DMS114 treated with DMSO at 0.1 percent for 48 hours (cell line): ENCODE results near the gene MTCL1.

Experiments used
- DNase-seq: peaks from one replicate; lab custom pipeline; 2025; ENCODE audit not compliant: unreplicated experiment; lab: John Stamatoyannopoulos, UW

Gene MTCL1

DNA sequence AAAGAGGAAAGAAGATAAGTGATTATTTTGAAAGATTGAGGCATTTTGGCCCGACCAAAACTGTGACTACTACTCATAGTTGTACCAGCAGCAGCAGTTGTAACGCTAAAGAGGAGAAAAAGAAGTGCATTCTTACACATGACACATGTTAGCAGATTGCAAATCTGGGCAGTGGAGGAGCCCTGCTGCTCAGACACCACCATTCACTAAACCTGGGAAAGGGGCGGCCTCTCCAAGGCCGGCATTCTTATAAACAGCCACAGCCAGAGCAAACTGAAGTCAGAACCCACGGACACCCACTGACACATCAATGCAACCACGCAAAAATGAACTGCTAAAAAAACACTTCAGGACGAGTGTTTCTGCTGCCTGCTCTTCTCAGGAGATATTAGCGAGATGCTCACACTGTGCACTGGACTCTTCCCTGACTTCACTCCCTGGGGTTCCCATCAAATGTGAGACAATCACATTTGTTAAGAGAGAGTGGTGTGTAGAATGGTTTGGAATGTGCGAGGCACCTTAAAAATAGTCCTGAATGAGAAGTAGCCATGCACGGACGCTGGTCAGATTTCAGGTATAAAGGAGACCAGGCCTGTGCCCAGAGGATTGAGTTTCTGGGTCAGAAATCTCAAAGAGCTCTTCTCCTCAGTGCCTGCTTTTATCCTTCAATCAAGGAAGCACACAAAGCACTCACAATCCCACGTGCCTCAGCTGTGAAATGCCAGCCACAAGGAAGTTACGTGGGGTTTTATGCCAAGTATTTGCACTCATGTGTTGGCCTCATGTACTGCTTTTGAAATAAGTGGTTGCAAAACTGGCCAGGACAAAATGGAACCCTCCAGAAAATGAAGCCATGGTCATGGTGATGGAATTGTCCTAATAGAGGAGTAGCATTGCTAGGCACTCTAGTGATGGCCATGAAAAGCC is 83.4 kb downstream of the MTCL1 start:
- DNase-seq, result no peak

DNA sequence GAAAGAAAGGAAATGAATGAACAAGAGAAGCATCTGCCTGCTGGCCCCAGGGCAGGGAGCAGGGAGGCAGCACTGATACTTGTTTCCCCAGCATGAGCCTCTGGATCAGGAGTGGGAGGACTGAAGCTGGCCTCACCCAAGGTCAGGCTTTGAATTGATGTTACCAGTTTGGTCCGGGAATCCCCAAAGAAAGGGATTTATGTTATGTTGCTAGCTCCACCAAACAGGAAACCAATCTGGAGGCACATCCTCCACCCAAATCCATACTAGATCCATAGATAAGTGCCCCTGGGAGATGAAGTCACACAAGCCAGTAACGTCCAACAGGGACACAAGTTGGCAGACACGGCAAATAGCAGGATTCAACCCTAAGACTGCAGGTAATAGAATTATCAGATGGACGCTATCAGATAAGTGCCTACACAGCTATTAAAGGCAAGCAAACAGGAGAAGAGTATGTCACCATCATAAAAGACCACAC is 85.9 kb downstream of the MTCL1 start:
- no peak for DNase-seq

DNA sequence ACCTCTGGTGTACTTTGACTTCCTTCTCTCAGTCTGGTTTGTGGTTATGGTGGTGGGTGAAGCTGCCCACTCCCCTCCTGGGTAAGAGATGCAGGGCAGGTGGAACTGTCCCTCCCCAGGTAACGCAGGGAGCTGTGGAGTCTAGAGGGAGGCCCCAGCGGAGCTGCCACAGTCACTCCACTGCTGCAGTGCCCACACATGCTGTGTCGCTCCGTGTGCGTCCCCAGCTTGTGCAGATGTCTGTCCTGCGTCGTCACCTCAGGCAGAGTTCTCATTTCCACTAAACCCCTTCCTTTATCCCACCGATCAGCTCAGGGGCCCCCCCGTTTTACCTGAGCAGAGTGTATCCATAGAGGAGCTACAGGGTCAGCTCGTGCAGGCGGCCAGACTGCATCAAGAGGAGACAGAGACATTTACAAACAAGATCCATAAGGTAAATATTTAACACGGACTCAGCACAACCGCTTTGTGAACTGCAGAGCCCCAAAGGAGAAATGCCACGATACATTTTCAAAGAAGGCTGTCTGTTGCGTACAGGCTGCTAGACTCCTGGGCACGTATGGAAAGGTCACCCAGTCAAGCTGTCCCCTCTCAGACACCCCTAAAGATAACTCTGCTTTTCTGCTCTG is 87.4 kb downstream of the MTCL1 start:
- DNase-seq, result no peak

DNA sequence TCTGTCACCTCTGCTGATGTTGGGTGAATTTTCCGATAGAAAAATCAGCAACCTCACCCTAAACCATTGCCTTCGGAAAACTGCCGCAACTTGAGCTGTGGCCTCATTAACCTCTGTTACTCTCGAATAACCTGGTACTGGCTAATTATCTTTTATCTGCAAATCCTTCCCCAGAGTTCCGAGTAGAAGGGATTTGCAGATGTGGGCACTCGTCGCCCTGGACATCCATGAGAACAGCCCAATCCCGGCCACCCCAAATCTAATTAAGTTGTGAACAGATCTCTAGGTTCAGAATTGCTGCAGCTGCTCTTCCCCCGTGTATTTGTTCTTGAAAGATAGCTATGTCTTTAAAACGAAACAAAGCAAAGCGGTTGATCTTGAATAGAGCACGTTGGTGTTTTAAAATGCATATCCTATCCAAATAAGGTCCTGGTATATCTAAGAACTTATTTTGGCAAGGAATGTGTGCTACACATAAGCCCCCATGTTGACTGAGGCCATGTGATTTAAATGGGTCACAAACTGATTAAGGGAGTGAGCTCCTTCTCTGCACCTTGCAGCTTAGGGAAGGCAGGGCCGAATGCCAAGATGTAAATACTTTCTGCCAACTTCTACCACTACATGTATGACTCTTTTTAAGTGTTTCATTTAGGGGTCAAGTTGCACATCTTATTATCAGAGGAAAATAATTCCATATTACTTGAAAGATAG is 88.2 kb downstream of the MTCL1 start:
- no peak for DNase-seq

DNA sequence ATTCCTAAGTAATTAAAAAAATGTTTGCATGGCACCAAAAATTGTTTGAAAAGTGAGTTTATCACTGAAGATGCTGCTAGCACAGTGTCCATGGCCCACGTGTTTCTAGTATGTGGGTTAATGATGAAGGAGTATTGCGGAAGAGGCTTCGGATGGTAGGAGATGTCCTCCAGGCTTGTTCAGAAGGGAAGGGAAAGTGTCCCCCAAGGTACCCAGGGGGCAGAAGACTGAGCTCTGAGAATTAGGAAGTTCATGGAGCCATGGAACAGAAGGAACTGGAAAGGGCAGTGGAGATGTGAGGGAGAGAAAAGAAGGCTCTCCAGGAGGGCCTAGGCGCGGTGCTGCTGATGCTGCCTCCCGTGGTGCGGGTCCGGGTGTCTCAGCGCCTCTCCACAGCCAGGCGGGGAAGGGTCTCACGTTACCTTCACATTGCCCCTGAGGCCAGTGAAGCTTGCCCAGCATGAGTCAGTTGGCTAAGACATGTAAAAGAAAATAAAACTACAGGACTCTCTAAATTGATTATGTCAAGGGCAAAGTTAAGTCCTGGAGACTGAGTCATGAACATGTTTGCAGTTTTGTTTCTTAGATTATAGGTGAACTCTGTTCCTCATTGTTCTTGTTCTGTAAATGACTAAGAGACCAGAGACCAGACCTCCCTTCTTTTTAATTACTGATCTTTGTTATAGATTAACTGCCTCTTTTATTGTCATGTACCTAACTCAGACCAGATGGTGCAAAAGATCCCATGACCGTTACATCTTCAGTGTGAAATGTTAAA is 89.0 kb downstream of the MTCL1 start:
- DNase-seq, result no peak

DNA sequence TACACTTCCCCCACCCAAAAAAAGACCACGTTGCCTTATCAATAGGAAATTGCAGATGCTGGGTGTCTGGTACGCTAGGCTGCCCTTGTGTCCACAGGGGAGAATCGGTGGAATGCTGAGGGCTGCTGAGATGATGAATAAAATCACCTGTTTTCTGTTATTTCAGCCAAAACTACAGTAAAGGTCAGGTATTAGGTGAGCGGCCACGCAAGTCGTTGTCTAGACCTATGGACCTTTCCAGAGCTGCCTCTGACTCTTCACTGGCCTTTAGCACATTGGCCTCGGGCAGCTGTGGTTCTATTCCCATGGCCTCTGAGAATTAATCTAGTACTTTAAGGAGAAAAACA is 89.6 kb downstream of the MTCL1 start:
- DNase-seq, result no peak

DNA sequence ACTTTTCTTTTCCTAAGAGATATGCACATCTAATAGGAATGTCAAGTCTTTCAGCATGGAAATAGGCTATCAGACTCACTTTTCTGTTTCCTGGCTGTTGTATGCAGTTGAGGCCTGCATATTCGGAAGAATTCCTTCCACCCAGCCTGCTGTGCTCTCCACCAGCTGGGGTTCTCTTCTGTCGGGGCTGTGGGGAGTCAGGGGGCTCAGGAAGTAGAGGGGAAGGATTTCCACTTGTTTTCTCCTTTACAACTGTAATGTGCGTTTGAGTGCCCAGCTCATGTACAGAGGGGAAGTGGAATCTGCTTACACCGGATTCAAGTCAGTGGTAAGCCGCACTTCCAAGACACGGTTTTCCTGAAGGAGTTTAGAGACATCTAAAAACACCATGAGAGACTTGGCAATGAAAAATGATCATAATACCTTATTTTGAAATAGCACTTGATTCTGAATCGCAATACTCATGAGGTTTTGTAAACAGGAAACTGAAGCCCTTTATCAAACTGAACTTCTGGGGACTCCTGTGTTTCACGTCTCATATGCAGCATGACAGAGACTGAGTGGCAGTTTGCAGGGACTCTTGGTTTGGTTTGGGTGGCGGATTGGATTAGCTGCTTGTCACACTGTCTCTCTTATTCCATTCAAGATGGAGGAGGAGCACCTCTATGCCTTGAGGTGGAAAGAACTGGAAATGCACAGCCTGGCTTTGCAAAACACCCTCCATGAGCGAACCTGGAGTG is 90.4 kb downstream of the MTCL1 start:
- DNase-seq, result no peak

DNA sequence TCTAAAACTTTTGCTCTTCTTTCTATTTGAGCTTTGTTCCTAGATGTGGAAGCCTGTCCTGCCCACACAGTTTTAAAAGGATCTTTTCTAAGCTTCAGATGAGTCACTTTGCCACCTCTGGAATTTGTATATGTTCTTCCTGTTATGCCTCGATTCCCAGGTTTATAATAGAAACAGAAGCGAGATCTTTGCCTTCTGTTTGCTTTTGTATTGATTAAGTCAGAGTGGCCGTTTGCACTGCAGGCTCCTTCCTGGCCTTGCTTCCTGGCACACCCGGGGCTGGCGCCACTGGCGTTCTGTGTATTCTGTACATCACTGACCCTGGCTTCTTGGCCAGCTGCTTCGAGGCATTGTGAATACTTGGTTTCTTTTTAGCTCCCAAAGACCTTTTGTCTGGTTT is 91.8 kb downstream of the MTCL1 start:
- no peak for DNase-seq

DNA sequence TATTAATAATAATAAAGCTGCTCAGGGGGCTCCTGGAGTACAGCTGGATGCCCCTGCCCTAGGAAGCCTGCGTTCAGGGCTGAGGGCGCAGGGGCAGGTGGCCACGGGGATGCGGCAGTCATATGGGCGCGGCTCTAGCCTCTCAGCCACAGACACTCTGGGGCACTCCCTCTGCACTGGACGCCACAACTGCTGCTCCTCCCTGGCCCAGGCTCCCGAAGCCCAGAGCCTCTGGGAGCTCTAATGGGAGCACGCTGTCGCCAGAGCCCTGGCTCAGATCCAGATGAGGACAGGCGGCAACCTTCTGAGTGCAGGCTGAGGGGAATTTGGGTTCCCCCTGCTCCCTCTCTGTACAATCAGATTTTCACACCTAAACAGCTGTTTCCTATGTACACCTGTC is 93.6 kb downstream of the MTCL1 start:
- no peak for DNase-seq

DNA sequence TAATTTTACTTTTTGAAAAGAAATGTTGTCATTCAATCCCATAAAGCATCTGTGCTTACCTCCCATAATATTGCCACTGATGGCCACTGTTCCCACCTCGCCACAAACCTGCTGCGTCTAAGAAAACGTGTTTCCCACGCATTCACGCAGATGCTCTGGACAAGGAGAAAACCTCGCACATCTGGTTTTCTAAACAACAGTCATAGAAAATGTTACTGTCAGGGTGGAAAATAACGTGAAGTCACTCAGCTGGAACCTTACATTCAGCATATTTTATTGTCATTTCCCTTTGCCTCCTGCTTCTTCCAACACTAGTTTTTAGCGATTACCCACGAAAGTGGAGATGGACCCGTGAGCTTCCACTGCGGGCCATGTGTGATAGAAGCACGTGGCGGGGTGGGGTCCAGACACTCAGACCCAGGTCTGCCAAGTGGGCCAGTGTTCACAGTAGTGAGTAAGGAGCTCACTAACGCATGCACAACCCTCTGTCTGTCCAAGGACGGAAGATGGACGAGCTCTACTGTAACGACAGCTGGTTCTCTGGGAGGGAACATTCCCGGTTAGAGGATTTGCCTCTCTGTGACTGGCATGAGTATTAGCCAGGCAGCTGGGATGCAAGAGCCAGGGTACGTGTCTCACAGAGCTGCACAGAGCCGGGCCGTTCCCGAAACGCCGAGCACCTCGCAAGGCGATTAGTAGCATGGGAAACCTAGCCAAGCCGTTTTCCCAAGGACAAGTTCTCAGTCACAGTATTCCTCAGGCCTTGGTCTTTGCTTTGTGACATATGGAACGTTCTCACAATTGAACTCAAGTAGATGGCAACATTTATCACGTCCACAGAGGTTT is 94.5 kb downstream of the MTCL1 start:
- DNase-seq, result no peak

DNA sequence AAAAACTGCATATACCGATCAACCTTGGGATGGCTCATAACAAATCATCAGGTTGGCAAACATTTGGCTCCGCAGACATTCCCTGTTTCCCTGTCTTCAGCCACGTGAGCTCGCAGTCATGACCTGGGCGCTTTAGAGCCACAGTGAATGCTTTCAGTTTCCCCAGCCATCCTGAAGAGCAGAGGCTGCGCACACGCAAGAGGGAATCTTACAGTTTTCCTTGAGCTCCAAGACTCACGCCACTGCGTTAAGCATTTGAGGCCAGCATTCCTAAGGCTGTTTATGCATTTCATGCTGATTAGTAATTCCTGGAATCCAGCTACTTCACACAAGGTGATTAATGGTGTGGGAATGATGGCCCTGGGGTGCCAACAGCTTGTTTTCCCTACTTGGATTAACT is 95.1 kb downstream of the MTCL1 start:
- DNase-seq, result no peak

DNA sequence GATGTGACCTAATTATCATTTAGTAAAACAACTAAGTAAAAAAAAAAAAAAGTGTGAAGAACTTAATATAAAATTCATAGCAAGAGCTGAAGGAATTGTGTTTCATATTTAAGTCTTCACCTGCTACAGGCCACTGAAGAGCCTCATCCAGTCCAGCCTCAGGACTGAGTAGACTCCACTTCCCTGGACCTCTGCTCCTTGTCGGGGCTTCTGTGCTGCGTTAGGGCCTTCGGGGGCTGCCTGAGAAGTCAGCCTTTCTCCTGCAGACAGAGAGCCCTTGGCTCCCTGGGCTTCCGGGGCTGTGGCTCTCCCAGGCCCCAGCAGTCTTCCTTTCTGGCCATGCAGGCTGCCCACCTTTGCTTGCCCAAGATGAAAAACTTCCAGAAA is 95.5 kb downstream of the MTCL1 start:
- DNase-seq, result no peak

DNA sequence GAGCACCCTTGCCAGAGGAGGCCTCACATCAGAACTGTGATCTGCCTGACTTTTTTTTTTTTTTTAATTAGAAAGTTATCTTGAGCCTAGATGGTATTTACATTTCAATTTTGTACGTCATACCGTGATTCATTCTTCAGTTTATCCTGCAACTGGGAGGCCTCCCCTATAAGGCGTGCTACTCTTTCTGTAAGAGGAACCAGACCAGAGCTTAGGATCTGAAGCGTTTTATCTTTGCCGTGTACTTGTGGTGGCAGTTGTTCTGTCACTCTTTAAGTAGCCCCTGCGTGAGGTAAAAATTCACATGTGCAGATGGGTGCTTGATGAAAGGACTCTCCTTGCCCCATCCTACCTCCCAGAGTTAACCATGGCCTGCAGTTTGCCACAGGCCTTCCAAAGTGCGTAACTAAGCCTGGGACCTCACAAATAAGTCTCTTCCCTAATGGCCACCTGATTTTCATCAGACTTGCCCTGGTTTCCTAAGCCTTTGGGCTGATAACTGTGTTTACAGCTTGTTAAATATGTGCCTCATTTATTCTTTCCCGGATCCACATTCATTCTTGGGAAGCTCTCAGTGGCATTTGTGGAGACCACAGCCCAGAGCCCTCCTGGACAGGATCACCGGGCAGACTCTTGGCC is 96.0 kb downstream of the MTCL1 start:
- DNase-seq, result no peak

DNA sequence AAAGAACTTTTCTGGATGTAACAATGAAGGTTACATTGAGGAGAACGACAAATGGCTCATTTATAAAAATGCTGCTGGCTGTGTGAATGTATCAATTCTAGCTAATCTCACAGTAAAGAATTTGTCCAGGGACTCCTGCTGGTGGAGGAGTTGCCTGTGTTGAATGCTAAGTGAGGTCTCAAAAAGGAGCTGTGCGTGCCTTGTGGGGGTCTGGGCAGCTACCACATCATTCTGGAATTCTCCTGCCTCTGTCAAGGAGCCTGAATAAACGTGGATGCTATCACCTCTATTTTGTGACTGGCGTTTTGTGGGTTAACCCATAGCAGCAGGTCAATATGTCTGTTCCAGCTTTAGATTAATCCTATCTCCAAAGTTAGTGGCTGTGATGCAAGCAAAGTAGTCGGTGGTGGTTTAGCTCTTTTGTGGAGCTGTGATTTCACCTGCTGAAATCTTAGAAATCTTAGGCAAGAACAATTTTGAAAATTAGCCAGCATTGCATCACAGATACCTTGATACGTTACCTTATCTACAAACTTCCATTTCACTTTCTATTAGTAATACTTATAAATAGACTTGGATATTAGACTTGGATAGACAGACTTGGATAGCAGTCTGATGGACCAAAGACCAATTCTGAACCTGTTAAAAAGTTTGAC is 96.8 kb downstream of the MTCL1 start:
- DNase-seq, result no peak

DNA sequence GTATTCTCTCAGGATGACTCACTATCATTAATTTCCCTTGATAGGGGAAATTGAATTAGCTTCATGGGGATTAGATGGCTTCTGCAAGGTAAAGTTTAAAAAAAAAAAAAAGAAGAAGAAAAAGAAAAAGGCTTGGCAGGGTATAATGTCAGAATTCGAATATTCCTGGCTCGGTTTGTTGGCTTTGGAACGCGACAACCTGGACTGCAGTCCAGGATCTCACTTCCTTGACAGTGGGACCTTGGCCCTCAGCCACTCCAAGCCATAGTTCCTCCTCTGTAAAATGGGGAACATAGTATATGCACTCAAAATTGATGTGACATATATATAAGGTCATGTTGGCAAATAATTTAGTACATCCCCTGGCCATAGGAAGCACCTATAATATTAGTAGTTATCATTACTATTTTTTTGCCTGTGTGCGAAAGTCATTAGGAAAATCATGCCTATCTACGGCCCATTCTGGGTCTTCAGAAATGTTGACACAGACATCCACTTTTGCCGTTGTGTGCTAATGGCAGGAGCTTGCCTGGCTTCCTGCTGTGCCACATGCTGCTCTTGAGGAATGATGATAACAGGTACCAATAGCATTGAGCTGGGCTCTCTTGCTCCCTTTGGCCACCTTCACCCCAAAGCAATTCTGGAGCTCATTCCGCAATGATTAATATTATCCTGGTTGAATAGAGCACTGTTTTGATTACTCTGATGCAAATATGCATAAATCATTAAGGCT is 97.9 kb downstream of the MTCL1 start:
- no peak for DNase-seq

DNA sequence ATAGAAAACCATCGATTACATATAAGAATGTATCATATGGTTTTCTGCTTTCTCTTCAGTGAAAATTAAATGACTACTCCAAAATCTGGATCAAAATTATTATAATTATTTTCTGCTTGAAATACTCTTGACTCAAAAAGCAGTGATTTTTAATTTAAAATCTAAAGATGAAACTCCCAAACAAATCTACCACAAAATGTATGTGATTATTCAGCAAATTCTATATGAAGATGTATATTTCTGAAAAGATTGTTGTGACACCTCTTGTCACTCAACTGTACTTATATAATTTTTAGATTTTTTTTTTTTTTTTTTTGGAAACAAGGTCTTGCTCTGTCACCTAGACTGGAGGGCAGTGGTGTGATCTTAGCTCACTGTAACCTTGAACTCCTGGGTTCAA is 98.6 kb downstream of the MTCL1 start:
- DNase-seq, result no peak

DNA sequence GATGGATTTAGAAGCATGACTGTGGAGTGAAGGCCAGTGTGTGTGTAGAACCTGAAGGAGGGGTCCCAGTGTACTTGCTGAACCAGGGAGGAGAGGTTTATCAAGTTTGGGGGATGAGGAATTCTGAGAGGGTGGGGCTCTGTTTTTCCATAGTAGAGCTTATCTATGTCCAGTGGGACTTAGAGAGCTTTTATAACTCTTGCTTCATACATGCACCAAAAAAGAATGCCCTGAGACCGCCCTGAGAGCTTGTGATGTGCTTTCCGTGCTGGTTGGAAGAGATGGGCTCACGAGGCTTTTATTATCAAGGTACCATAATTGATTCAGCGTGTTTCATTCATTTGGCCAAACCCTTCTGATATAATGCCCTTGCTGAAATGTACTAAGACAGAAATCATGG is 100.2 kb downstream of the MTCL1 start:
- no peak for DNase-seq
